ENCODE measurements around the gene CRMP1. TPM values are rescaled to one million over a fixed set of nuclear protein-coding genes. Genes with fewer than 3 reads are reported as not detected.
A peak's percentile ranks its signal among the peaks of the same experiment; 100 is the strongest.

CRMP1 gene
- total RNA-seq, 1 donor from 2014 or later, result 1.4 TPM

DNA sequence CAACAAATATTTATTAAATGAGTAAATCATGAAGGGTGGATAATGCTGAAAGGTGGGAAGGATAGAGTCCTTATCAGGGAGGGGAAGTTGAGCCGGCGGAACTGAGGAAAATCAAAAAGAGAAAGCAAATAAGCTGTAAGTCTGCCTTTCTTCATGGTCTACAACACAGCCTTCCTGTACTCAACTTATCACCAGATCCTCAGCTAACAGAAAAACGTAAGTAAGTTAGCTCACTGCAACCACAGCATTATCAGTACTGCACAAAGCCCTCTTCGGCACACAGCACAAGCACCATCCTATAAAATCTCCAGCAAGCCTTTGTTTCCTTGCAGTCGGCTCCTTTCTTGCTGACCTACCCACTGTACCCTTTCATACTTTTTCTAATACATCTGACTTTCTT lies 70.3 kb downstream of the CRMP1 start:
- H3K36me3 ChIP-seq, result peaks cover 42% of the 10 kb centered on the region
- H3K4me3 ChIP-seq, result no peak overlapping the region
- peaks cover 12% of the 10 kb centered on the region for H3K4me1 ChIP-seq
- H3K27me3 ChIP-seq (ENCODE audit: low read depth), result no peaks in the 10 kb centered on the region
- H3K9me3 ChIP-seq (replicated peaks), result no peaks in the 10 kb centered on the region
- DNase-seq, result no peak
- TF ChIP-seq, protein P1, sequence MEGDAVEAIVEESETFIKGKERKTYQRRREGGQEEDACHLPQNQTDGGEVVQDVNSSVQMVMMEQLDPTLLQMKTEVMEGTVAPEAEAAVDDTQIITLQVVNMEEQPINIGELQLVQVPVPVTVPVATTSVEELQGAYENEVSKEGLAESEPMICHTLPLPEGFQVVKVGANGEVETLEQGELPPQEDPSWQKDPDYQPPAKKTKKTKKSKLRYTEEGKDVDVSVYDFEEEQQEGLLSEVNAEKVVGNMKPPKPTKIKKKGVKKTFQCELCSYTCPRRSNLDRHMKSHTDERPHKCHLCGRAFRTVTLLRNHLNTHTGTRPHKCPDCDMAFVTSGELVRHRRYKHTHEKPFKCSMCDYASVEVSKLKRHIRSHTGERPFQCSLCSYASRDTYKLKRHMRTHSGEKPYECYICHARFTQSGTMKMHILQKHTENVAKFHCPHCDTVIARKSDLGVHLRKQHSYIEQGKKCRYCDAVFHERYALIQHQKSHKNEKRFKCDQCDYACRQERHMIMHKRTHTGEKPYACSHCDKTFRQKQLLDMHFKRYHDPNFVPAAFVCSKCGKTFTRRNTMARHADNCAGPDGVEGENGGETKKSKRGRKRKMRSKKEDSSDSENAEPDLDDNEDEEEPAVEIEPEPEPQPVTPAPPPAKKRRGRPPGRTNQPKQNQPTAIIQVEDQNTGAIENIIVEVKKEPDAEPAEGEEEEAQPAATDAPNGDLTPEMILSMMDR (IDR thresholded peaks at IDR 0.05; ENCODE audit: borderline replicate concordance), result no peak
- intact Hi-C loops (cut with micrococcal nuclease), result no loop called here
- H3K27ac ChIP-seq (replicated peaks), result no peak overlapping the region

GRCh38 chr4:5821665-5822358 lies 71.1 kb downstream of the CRMP1 start:
- Histone ChIP-seq H3K27me3 (ENCODE audit: low read depth) (no peaks in the 10 kb centered on the region), H3K27ac (replicated peaks) (no peak overlapping the region), H3K9me3 (replicated peaks) (no peaks in the 10 kb centered on the region), H3K4me3 (no peak overlapping the region), H3K4me1 (peaks cover 4% of the 10 kb centered on the region), H3K36me3 (peaks cover 42% of the 10 kb centered on the region)
- no peak for DNase-seq
- TF ChIP-seq, protein P1 (IDR thresholded peaks at IDR 0.05; ENCODE audit: borderline replicate concordance), result peak; percentile 57
- intact Hi-C loops (cut with micrococcal nuclease), result no loop called here

GRCh38 chr4:5816851-5817375 lies 76.0 kb downstream of the CRMP1 start:
- Histone ChIP-seq H3K9me3 (replicated peaks) (no peaks in the 10 kb centered on the region), H3K4me3 (no peak overlapping the region), H3K27ac (replicated peaks) (no peak overlapping the region), H3K4me1 (no peaks in the 10 kb centered on the region), H3K36me3 (peaks cover 35% of the 10 kb centered on the region), H3K27me3 (ENCODE audit: low read depth) (no peaks in the 10 kb centered on the region)
- DNase-seq, result no peak
- TF ChIP-seq, protein P1 (IDR thresholded peaks at IDR 0.05; ENCODE audit: borderline replicate concordance), result no peak
- intact Hi-C loops (cut with micrococcal nuclease), result no loop called here

GRCh38 chr4:5816101-5816500 lies 76.8 kb downstream of the CRMP1 start:
- Histone ChIP-seq H3K9me3 (replicated peaks) (no peaks in the 10 kb centered on the region), H3K4me3 (no peak overlapping the region), H3K27ac (replicated peaks) (no peak overlapping the region), H3K36me3 (peaks cover 34% of the 10 kb centered on the region), H3K4me1 (no peaks in the 10 kb centered on the region), H3K27me3 (ENCODE audit: low read depth) (no peaks in the 10 kb centered on the region)
- TF ChIP-seq, protein P1 (IDR thresholded peaks at IDR 0.05; ENCODE audit: borderline replicate concordance), result no peak
- DNase-seq, result no peak
- intact Hi-C loops (cut with micrococcal nuclease), result no loop called here

DNA sequence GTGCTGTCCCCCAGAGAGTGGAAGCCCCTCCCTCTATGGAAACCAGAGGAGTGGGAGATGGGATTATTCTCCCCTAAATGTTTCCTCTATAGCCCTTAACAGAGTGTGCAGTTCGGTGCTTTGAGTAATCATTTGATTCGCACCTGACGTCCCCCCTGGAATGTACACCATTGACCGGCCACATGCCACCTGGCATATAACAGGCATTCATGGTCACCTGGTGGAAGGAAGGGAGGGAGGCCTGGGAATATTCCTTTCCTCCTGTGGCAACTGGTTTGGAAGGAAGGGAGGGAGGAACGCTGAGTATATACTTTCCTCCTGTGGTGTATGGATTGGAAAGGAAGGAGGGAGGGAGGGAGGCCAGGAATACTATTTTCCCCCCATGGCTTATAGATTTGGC lies 77.2 kb downstream of the CRMP1 start:
- peaks cover 3% of the 10 kb centered on the region for H3K9me3 ChIP-seq (replicated peaks)
- TF ChIP-seq, protein P1 (IDR thresholded peaks at IDR 0.05; ENCODE audit: borderline replicate concordance), result no peak
- no peak for DNase-seq
- peaks cover 34% of the 10 kb centered on the region for H3K36me3 ChIP-seq
- intact Hi-C loops (cut with micrococcal nuclease), result no loop called here
- H3K27me3 ChIP-seq (ENCODE audit: low read depth), result no peaks in the 10 kb centered on the region
- H3K4me1 ChIP-seq, result no peaks in the 10 kb centered on the region
- peak overlapping the region; percentile 50 for H3K4me3 ChIP-seq
- no peak overlapping the region for H3K27ac ChIP-seq (replicated peaks)
